Activated naive CD8-positive, alpha-beta T cell treated with anti-CD3 and anti-CD28 coated beads, Interleukin-2, amount 50 U/mL, for 24 hours (primary cell): ENCODE measurements around the gene TBKBP1.
A peak's percentile ranks its signal among the peaks of the same experiment; 100 is the strongest.

Source experiments
- ATAC-seq: fragments of 150-1000 bp; cut with Tn5 transposase; one replicate; pipeline ENCODE4 v1.10.0; 2021
- DNase-seq: peaks from one replicate; pipeline ENCODE4 v3.0.0; 2021
- H3K27ac Mint-ChIP-seq: one replicate; pipeline ENCODE4 v1.8.0; 2021; ENCODE audit warnings: mild to moderate bottlenecking, mixed read lengths
- H3K27me3 Mint-ChIP-seq: one replicate; pipeline ENCODE4 v1.8.0; 2021; ENCODE audit warnings: mixed read lengths
- H3K36me3 Mint-ChIP-seq: one replicate; pipeline ENCODE4 v1.8.0; 2021; ENCODE audit warnings: low read depth, mixed read lengths
- H3K4me1 Mint-ChIP-seq: one replicate; pipeline ENCODE4 v1.8.0; 2021; ENCODE audit warnings: mixed read lengths
- H3K4me3 Mint-ChIP-seq: one replicate; pipeline ENCODE4 v1.8.0; 2021; ENCODE audit warnings: mild to moderate bottlenecking, moderate library complexity, mixed read lengths
- H3K9me3 Mint-ChIP-seq: one replicate; pipeline ENCODE4 v1.8.0; 2021; ENCODE audit warnings: mixed read lengths

TBKBP1 gene

DNA sequence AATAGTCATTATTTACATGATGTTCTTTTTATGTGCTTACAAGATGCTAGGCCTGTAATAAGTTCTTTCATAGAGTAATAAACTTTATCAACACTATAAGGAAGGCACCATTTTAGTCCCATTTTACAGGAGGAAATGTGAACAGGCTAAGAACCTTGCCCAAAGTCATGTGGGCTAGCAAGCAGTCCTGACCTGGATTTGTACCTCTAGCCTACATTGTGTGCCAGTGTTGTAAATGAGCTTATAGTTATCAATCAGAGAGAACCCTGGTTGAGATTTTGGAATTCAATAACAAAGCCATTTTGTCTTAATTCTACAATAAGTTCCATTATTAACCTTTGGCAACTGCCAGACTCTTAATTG, 6.7 kb upstream of the TBKBP1 start:
- DNase-seq, result no peak
- Mint-ChIP-seq H3K27ac (peak overlapping the region; percentile 68), H3K4me3 (no peak overlapping the region), H3K36me3 (peaks cover 44% of the 10 kb centered on the region), H3K4me1 (peaks cover 20% of the 10 kb centered on the region), H3K27me3 (no peaks in the 10 kb centered on the region), H3K9me3 (no peaks in the 10 kb centered on the region)
- ATAC-seq, result no peak

- Mint-ChIP-seq H3K36me3 (peaks cover 40% of the 10 kb centered on the region), H3K4me1 (peaks cover 23% of the 10 kb centered on the region), H3K4me3 (no peak overlapping the region), H3K27ac (no peak overlapping the region), H3K9me3 (no peaks in the 10 kb centered on the region), H3K27me3 (no peaks in the 10 kb centered on the region)
- ATAC-seq, result no peak
- DNase-seq, result no peak
Measured at GRCh38 chr17:47687748-47688147, 6.2 kb upstream of the TBKBP1 start.

- peak overlapping the region; percentile 29 for H3K27ac Mint-ChIP-seq
- no peaks in the 10 kb centered on the region for H3K27me3 Mint-ChIP-seq
- no peak overlapping the region for H3K4me3 Mint-ChIP-seq
- H3K36me3 Mint-ChIP-seq, result peaks cover 19% of the 10 kb centered on the region
- no peaks in the 10 kb centered on the region for H3K9me3 Mint-ChIP-seq
- DNase-seq (no peak), ATAC-seq (peak; percentile 11)
- H3K4me1 Mint-ChIP-seq, result peaks cover 35% of the 10 kb centered on the region
Measured at GRCh38 chr17:47690121-47690520, 3.8 kb upstream of the TBKBP1 start.

DNA sequence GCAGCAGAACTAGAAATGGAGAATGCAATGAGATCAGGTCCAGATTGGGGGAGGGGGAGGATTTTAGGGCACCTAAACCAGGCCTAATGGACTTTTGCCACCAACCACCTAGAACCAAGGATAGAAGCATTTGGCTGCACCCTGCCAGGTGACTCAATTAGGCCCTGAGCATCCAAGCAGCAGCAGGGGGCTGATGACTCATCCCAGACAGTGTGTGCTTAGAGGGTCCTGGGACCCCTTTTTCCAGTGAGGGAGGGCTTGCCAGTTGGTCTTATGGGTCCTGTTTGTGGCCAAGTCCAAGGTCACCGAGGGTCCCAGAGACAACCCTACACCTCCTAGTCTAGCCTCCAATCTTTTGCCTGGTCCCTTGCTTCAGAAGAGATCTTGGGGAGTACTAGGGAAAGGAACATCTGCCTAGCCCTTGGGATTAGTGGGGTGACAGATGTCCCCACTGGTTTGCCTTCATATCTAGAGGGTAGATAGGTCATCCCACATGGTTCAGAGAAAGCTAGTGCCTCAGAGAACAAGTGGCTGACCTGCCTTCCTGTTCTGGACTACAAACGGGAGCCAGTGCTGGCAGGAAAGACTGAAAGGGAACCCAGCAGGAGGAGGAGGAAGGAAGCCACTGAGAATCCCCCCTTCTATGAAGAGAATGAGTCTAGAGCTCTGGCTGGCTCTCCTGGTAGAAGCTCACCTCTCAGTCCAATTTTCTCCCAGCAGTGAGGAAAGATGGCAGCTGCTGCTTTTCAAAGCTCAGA, 1.6 kb upstream of the TBKBP1 start:
- no peak for DNase-seq
- H3K27me3 Mint-ChIP-seq, result no peaks in the 10 kb centered on the region
- H3K27ac Mint-ChIP-seq, result peak overlapping the region; percentile 93
- no peaks in the 10 kb centered on the region for H3K36me3 Mint-ChIP-seq
- no peak for ATAC-seq
- no peaks in the 10 kb centered on the region for H3K9me3 Mint-ChIP-seq
- H3K4me3 Mint-ChIP-seq, result peak overlapping the region; percentile 88
- peaks cover 49% of the 10 kb centered on the region for H3K4me1 Mint-ChIP-seq

GRCh38 chr17:47692895-47693730, 848 bp upstream of the TBKBP1 start:
- no peaks in the 10 kb centered on the region for H3K9me3 Mint-ChIP-seq
- H3K27me3 Mint-ChIP-seq, result no peaks in the 10 kb centered on the region
- ATAC-seq, result no peak
- peaks cover 3% of the 10 kb centered on the region for H3K36me3 Mint-ChIP-seq
- no peak for DNase-seq
- H3K4me3 Mint-ChIP-seq, result peak overlapping the region; percentile 88
- H3K4me1 Mint-ChIP-seq, result peaks cover 54% of the 10 kb centered on the region
- peak overlapping the region; percentile 93 for H3K27ac Mint-ChIP-seq

DNA sequence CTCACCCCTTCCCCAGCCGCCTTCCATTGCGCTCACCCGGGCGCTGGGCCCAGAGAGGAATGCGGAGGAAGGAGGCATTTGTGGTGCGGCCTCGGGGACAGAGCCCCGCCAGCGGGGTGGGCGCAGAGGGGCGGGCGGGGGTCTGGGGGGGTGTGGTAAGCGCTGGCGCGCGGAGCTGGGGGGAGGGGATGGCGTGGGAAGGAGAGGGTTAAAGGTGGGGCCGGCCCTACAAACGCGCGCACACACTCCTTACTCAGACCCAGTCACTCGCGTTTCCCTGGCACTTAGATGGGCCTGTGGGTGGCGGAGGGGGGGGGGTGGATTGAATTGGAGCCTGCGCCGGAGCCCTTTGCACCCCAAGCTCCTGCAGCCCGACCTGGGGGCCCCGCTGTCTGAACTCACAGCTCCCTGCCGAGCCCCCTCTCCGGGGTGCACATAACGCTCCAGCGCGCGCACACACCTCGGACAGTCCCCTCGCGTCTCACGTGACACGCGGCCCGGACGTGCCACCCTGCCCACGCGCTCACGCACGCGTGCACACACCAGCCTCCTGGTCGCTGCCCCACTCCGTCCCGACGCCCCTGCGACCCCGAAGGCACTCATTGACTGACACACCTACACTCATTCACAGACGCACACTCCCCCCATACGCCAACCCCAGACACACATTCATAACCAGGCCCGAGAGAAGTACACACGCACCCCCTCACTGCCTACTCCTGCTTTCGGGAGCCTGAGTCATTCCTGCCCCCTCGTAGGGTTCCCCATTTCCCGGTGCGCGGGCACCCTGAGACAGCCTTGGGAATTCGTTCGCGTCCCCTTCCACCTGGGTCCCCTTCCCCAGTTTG, 844 bp downstream of the TBKBP1 start:
- Mint-ChIP-seq H3K36me3 (peaks cover 4% of the 10 kb centered on the region), H3K4me3 (peak overlapping the region; percentile 85), H3K4me1 (peaks cover 69% of the 10 kb centered on the region), H3K27me3 (no peaks in the 10 kb centered on the region), H3K27ac (peak overlapping the region; percentile 94), H3K9me3 (no peaks in the 10 kb centered on the region)
- peak; percentile 53 for ATAC-seq
- DNase-seq, result peak; percentile 66

DNA sequence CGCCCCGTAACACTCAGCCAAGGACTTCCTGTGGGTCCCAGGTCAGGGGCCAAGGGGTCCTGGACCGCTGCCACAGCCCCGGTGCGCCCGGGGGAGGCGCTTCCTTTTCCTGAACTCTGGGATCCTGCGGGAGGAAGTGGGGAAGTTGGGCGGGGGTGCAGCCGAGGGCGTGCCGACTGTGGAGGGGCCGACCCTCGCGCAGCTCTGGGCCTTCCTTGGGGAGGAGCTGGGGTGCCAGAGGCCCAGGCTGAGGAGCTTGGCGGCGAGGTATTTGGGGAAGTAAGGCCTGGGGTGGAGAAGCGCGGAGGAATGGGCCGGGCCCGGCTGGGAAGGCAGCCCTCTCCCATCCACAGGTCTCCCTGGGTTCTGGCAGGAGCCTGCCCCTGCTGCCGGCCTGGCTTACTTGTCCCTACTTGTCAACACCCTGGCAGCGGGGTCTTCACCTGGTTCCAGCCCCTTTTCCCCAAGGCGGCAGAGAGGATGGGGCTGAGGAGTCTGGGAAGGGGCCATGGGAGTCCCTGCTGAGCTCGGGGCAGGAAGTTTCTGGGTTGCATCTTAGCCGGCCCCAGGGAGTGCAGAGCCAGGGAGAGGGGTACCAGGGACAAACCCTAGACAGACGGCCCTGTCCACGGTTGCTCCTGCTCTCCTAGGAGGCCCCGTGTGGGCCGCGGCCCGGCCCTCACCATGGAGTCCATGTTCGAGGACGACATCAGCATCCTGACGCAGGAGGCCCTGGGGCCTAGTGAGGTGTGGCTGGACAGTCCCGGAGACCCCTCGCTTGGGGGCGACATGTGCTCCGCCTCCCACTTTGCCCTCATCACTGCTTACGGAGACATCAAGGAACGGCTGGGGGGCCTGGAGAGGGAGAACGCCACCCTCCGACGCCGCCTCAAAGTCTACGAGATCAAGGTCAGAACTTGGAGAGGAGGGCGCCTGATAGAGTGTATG, 1.7 kb downstream of the TBKBP1 start:
- peaks cover 4% of the 10 kb centered on the region for H3K36me3 Mint-ChIP-seq
- DNase-seq (no peak), ATAC-seq (no peak)
- no peaks in the 10 kb centered on the region for H3K9me3 Mint-ChIP-seq
- H3K4me1 Mint-ChIP-seq, result peaks cover 66% of the 10 kb centered on the region
- H3K27me3 Mint-ChIP-seq, result no peaks in the 10 kb centered on the region
- peak overlapping the region; percentile 85 for H3K4me3 Mint-ChIP-seq
- H3K27ac Mint-ChIP-seq, result peak overlapping the region; percentile 94

GRCh38 chr17:47696717-47697642, 3.0 kb downstream of the TBKBP1 start:
- Mint-ChIP-seq H3K4me1 (peaks cover 72% of the 10 kb centered on the region), H3K27ac (peak overlapping the region; percentile 73), H3K9me3 (no peaks in the 10 kb centered on the region), H3K36me3 (peaks cover 4% of the 10 kb centered on the region), H3K27me3 (no peaks in the 10 kb centered on the region), H3K4me3 (peak overlapping the region; percentile 85)
- ATAC-seq (no peak), DNase-seq (no peak)

DNA sequence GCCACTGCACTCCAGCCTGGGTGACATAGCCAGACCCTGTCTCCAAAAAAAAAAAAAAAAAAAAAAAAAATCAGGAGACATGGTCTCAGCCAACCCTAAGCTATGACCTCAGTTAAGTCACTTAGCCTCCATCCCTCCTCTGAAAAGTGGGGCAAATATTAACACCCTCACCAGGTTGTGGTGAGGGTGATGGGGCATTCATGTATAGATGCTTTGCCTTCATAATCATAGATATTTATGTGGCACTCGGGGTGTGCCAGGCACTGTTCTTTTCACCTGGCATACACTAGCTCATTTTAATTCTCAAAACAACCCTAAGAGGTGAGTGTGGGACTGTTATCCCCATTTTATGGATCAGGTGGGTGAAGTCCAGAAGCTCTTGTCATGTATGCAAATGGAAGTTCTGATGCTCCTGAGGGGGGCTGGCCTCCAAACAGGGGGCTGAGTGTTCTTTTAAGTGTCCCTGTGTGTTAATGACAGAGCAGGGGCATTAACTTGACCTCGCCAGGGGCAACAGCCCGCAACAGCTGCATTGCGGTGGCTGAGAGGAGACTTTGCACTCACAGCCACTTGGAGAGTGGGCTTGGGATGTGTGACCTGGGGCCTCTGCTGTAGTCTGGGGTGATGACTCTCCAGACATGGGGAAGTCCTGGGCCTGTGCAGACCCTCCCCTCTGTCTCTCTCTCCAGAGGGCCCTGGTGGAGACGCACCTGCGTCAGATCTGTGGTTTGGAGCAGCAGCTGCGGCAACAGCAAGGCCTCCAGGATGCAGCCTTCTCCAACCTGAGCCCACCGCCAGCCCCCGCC, 4.1 kb downstream of the TBKBP1 start:
- no peak for ATAC-seq
- Mint-ChIP-seq H3K27ac (peak overlapping the region; percentile 60), H3K4me1 (peaks cover 70% of the 10 kb centered on the region), H3K36me3 (peaks cover 4% of the 10 kb centered on the region), H3K9me3 (no peaks in the 10 kb centered on the region), H3K4me3 (no peak overlapping the region), H3K27me3 (no peaks in the 10 kb centered on the region)
- DNase-seq, result no peak

DNA sequence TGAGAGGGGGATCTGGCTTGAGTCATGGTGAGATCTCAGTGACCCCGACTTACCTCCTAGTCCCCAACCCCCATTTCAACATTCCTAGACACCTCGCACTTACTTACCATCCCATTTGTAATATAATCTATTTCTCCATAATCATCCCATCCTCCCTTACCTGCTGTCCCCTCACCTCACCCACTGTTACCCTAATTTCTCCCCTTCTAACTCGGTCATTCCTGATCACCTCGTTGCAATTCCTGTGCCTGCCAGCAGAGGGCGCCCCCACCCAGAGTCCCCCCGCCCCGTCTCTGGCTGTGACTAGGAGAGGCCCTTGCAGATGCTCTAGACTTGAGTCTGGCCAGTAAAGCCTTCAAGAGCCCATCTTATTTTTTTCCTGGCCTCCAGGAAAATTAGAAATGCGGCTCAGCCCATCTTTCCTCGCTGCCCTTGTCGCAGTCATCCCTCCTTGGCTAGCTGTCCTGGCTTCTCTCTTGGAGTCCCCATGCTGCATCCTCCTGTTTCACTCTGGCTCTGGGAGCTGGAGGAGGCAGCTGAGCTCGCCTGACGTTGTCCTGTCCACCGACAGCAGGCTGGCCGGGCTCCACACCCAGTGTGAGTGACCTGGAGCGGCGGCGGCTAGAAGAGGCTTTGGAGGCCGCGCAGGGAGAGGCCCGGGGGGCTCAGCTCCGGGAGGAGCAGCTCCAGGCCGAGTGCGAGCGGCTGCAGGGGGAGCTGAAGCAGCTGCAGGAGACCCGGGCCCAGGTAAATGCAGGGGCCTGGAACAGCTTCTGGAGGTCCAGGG, 5.0 kb downstream of the TBKBP1 start:
- Mint-ChIP-seq H3K4me1 (peaks cover 74% of the 10 kb centered on the region), H3K9me3 (no peaks in the 10 kb centered on the region), H3K27me3 (no peaks in the 10 kb centered on the region), H3K27ac (no peak overlapping the region), H3K36me3 (peaks cover 4% of the 10 kb centered on the region), H3K4me3 (peak overlapping the region; percentile 29)
- ATAC-seq, result peak; percentile 37
- DNase-seq, result peak; percentile 90

- Mint-ChIP-seq H3K27ac (no peak overlapping the region), H3K4me1 (peaks cover 79% of the 10 kb centered on the region), H3K36me3 (peaks cover 4% of the 10 kb centered on the region), H3K9me3 (no peaks in the 10 kb centered on the region), H3K27me3 (no peaks in the 10 kb centered on the region), H3K4me3 (peak overlapping the region; percentile 3)
- no peak for ATAC-seq
- DNase-seq, result no peak
Measured at GRCh38 chr17:47699536-47699840, 5.5 kb downstream of the TBKBP1 start.
